Activated CD4-positive, alpha-beta T cell treated with anti-CD3 and anti-CD28 coated beads, Interleukin-2, amount 10 ng/mL, durations not matched to agents 7 days and 5 days (primary cell): Measurements from ENCODE around the gene NALCN. TPM values are rescaled to one million over a fixed set of nuclear protein-coding genes. Genes with fewer than 3 reads are reported as not detected.

ENCODE experiments used
- CTCF ChIA-PET: fragments of 350-600 bp; sonication (Branson Sonifier 250); formaldehyde crosslinking; loops from one replicate; lab custom pipeline; 2021; ENCODE audit warnings: antibody characterized with exemption; lab: Charles Lee
- POLR2A ChIA-PET: fragments of 350-600 bp; sonication (Branson Sonifier 250); formaldehyde crosslinking; loops from one replicate; lab custom pipeline; 2021; ENCODE audit warnings: antibody characterized with exemption; lab: Charles Lee
- DNase-seq: peaks from one replicate; pipeline ENCODE4 v3.0.0-alpha.2; 2020
- H3K27ac Mint-ChIP-seq: one replicate; pipeline ENCODE4 v1.8.0; 2021; ENCODE audit warnings: mild to moderate bottlenecking, moderate library complexity, mixed read lengths
- H3K27me3 Mint-ChIP-seq: one replicate; pipeline ENCODE4 v1.8.0; 2021; ENCODE audit warnings: mixed read lengths
- H3K36me3 Mint-ChIP-seq: one replicate; pipeline ENCODE4 v1.8.0; 2021; ENCODE audit warnings: low read depth, mixed read lengths
- H3K4me1 Mint-ChIP-seq: one replicate; pipeline ENCODE4 v1.8.0; 2021; ENCODE audit warnings: mixed read lengths
- H3K4me3 Mint-ChIP-seq: one replicate; pipeline ENCODE4 v1.8.0; 2021; ENCODE audit warnings: mild to moderate bottlenecking, moderate library complexity, mixed read lengths
- H3K9me3 Mint-ChIP-seq: one replicate; pipeline ENCODE4 v1.8.0; 2021; ENCODE audit warnings: mixed read lengths
- total RNA-seq, 2 experiments: library from RNA; stranded (reverse); gene quantifications; one replicate each; pipeline ENCODE4 v1.2.3, GENCODE V29; 2021

NALCN gene
- total RNA-seq, 2 experiments from 2014 or later, result not detected

DNA sequence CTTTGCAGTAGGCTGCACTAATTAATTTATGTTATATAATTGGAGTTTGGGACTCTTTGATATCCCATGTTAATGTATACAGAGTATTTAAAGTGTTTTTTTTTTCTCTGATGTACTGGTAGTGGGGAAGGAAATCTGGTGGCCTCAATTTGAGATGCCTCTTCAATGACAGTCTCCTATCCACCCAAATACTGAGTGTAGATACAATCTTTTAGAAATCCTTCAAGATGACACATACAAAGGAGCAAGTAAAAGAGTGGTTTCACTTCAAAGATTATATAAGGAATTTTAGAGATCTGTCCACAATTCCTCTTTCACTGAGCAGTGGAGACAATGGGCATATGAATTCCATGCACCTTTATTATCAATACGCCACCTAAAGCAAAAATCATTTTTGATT is 15.1 kb downstream of the NALCN start:
- Mint-ChIP-seq H3K4me1 (peaks cover 2% of the 10 kb centered on the region), H3K27ac (no peak overlapping the region), H3K4me3 (no peak overlapping the region), H3K9me3 (no peaks in the 10 kb centered on the region), H3K27me3 (peaks cover 3% of the 10 kb centered on the region), H3K36me3 (no peaks in the 10 kb centered on the region)
- DNase-seq, result no peak
- POLR2A ChIA-PET, result no interaction called here
- CTCF ChIA-PET, result no interaction called here

DNA sequence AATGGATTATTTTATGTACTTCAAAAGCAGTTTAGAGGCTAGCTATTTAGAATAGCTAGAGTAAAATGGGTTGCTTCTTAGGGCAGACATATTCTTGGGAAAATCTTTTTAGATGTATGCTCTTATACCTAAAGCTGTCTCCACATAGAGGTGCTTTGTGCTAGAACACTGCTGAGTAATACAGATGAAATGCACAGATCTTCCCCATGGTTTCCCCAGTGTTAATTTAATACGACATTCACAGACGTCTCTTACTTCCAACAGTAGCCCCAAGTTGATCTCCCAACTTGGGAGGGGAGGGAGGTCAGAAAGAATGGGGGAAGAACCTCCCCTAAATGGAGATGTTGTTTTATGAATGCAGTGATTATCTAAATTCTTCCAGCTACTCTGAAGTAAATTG is 16.9 kb downstream of the NALCN start:
- Mint-ChIP-seq H3K4me1 (no peaks in the 10 kb centered on the region), H3K36me3 (no peaks in the 10 kb centered on the region), H3K4me3 (no peak overlapping the region), H3K9me3 (no peaks in the 10 kb centered on the region), H3K27me3 (no peaks in the 10 kb centered on the region), H3K27ac (no peak overlapping the region)
- ChIA-PET POLR2A (no interaction called here), CTCF (no interaction called here)
- DNase-seq, result no peak

DNA sequence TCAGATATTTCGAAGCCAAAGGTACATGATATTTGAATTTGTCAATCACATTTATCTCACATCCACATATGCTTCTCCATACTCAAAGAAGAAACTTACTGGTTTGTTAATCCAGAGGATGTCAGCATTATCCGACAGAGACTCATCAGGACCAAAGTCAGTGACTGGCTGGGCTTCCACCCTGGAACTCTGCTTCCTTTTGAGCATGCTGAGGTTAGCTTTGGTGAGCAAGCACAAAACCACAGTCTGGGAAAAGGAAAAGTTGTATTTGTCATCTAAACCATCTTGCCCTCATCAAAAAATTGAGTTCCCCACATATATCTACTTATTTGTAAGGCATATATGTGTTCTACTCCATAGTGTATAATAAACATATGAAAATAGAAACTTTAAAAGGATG is 17.4 kb downstream of the NALCN start:
- Mint-ChIP-seq H3K4me1 (no peaks in the 10 kb centered on the region), H3K27ac (no peak overlapping the region), H3K36me3 (no peaks in the 10 kb centered on the region), H3K4me3 (no peak overlapping the region), H3K27me3 (no peaks in the 10 kb centered on the region), H3K9me3 (no peaks in the 10 kb centered on the region)
- ChIA-PET CTCF (no interaction called here), POLR2A (no interaction called here)
- DNase-seq, result no peak

DNA sequence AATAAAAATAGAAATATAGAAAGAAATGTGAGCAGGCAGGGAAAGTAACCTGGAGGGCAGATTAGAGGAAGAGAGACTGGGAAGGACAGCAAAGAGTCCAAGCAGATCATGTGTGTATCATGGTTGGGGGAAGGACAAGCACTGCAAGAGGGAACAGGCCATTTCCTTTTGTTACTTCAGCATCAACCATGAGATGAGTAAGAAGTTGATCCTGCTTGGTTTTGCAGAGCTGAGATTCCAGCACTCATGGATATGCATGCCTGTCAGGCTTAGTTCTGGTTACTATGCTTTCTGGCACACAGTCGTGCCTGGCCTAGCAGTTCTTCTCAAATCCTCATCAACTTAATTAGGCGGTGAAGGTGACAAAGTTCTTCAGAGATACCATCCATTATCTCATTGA is 18.1 kb downstream of the NALCN start:
- no peak overlapping the region for H3K27ac Mint-ChIP-seq
- H3K36me3 Mint-ChIP-seq, result no peaks in the 10 kb centered on the region
- no peaks in the 10 kb centered on the region for H3K4me1 Mint-ChIP-seq
- POLR2A ChIA-PET, result no interaction called here
- H3K4me3 Mint-ChIP-seq, result no peak overlapping the region
- H3K27me3 Mint-ChIP-seq, result no peaks in the 10 kb centered on the region
- DNase-seq, result no peak
- CTCF ChIA-PET, result no interaction called here
- no peaks in the 10 kb centered on the region for H3K9me3 Mint-ChIP-seq

DNA sequence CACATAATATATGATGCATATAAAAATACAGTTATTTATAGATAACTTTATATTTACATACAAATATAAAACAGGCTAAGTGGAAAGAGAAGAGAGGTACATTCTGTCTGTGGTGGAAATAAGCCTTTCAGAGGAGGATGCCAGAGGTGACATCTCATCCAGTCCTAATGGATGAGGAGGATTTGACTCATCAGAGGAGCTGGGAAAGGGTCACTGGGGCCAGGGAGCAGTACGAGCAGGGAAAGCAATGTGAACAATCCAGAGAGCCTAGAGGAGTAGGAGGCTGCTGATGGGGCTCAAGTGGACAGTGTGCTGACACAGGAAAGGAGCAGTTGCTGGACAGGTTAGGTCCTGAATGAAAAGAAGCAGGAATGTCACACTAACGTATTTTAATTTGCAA is 18.6 kb downstream of the NALCN start:
- ChIA-PET CTCF (no interaction called here), POLR2A (no interaction called here)
- H3K9me3 Mint-ChIP-seq, result no peaks in the 10 kb centered on the region
- no peak for DNase-seq
- H3K4me3 Mint-ChIP-seq, result no peak overlapping the region
- H3K27me3 Mint-ChIP-seq, result no peaks in the 10 kb centered on the region
- H3K36me3 Mint-ChIP-seq, result no peaks in the 10 kb centered on the region
- no peaks in the 10 kb centered on the region for H3K4me1 Mint-ChIP-seq
- H3K27ac Mint-ChIP-seq, result no peak overlapping the region

DNA sequence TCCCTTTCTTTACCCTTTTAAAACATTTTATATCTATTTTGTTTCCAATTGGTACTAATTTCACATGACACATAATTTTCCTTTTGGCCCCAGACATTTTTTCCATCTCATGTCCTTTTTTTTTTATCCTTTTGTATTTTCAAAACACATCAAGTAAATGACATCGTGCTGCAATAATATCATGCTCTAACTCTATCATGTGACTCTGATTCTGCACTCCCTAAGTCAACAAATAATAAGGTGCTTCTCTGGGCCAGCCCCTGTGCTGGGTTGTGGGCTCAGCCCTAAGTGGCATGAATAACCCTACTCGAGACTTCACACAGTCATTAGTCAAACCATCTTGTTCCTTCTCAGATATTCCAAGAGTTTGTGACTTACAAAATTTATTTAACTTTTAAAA is 21.7 kb downstream of the NALCN start:
- no peaks in the 10 kb centered on the region for H3K27me3 Mint-ChIP-seq
- H3K4me1 Mint-ChIP-seq, result no peaks in the 10 kb centered on the region
- H3K9me3 Mint-ChIP-seq, result no peaks in the 10 kb centered on the region
- ChIA-PET POLR2A (no interaction called here), CTCF (no interaction called here)
- no peak overlapping the region for H3K27ac Mint-ChIP-seq
- H3K4me3 Mint-ChIP-seq, result no peak overlapping the region
- DNase-seq, result no peak
- no peaks in the 10 kb centered on the region for H3K36me3 Mint-ChIP-seq

DNA sequence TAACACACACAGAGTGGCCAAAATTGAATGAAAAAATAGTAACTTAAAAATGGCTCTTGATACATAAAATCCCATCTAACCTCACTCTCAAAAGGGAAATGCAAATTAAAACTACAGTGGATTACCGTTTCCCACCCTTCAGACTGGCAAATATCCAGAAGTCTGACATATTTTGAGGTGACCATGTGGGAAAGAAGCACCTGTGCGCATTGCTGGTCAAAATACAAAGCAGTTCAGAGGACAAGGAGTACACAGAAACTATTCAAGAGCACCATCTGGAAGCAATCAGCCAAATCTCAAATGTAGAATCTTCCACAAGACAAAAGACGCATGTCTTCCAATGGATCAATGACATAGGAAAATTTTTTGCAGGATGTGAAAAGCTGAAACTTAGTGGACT is 23.2 kb downstream of the NALCN start:
- no peaks in the 10 kb centered on the region for H3K9me3 Mint-ChIP-seq
- no peaks in the 10 kb centered on the region for H3K36me3 Mint-ChIP-seq
- H3K4me3 Mint-ChIP-seq, result no peak overlapping the region
- H3K27me3 Mint-ChIP-seq, result no peaks in the 10 kb centered on the region
- no peaks in the 10 kb centered on the region for H3K4me1 Mint-ChIP-seq
- ChIA-PET POLR2A (interaction anchor here (0.6 kb wide), 1 partner anchor 592 kb away, joined by 4 read pairs; no protein-coding TSS in a partner anchor), CTCF (no interaction called here)
- H3K27ac Mint-ChIP-seq, result no peak overlapping the region
- DNase-seq, result no peak

DNA sequence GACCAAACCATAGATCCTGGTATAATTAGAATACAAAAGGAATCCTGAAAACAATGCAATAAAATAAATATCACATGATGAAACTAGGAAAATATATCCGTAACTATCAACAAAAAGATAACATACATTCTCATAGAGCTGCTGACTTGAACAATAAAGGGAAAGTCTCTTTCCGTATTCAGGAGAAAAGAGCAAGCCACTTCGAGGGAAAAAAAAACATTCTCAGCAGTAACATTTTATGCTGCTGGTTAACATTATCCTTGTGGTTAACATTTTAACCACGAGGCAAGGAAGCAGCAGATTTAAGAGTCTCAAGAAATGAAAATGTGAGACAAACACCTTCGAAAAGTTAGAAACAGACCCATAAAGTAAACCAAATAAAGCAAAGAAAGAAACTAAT is 25.8 kb downstream of the NALCN start:
- Mint-ChIP-seq H3K27me3 (no peaks in the 10 kb centered on the region), H3K4me3 (no peak overlapping the region), H3K36me3 (no peaks in the 10 kb centered on the region), H3K9me3 (no peaks in the 10 kb centered on the region), H3K27ac (no peak overlapping the region), H3K4me1 (no peaks in the 10 kb centered on the region)
- ChIA-PET CTCF (no interaction called here), POLR2A (no interaction called here)
- no peak for DNase-seq

DNA sequence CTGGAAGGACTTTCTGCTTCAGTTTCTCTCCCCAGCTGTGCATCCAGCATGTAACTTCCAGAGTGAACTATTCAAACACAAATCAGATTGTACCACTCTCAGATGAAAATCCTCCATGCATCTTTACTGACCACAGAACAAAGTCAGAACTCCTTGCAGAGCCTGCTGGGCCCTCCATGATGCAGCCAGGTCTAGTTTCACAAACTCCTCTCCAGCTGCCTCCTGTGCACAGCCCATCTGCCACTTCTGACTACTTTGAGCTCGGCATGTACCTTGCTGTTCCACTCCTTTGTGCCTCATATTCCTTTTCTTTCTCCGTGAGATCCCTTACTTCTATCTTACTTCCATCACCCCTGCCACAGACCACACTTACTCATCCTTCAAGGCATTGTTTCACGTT is 31.4 kb downstream of the NALCN start:
- ChIA-PET CTCF (no interaction called here), POLR2A (no interaction called here)
- Mint-ChIP-seq H3K4me3 (no peak overlapping the region), H3K4me1 (no peaks in the 10 kb centered on the region), H3K9me3 (no peaks in the 10 kb centered on the region), H3K27ac (no peak overlapping the region), H3K27me3 (no peaks in the 10 kb centered on the region), H3K36me3 (no peaks in the 10 kb centered on the region)
- DNase-seq, result no peak

DNA sequence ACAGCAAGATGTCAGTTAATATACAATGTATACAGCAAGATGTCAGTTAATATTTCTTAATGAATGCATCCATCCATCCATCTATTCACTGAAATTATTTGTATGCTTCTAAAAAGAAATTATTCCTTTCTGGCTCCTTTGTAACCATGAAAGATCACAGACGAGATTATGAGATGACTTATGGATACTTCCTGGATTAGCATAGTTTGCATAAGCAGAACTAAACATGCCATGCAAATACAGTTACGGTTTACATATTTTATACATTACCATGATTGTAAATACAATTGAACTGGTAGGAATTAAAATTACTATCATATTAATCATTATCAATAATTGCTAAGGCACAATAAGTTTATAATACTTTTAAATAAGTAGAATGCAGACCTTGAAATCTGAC is 32.7 kb downstream of the NALCN start:
- DNase-seq, result no peak
- Mint-ChIP-seq H3K36me3 (no peaks in the 10 kb centered on the region), H3K4me3 (no peak overlapping the region), H3K27me3 (no peaks in the 10 kb centered on the region), H3K9me3 (no peaks in the 10 kb centered on the region), H3K4me1 (no peaks in the 10 kb centered on the region), H3K27ac (no peak overlapping the region)
- POLR2A ChIA-PET, result no interaction called here
- CTCF ChIA-PET, result no interaction called here

DNA sequence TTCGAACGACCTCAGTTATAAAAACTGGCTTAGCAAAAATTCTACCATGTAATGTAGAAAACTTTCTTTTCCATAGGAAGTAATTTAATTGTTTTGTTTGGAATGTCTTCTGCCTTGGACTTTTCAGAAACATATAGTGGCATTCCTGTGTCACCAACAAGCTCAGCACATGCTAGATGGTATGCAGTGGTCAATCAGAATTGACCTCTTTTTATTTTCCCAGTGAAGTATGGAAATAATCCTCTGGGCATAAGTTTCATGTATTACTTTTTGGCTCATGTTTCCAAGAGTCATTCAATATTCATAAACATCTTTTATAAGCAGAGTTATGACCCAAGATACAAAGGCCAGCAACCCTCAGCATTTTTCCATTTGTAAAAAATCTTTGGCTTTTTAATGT is 33.6 kb downstream of the NALCN start:
- no peak for DNase-seq
- H3K27me3 Mint-ChIP-seq, result no peaks in the 10 kb centered on the region
- H3K4me3 Mint-ChIP-seq, result no peak overlapping the region

DNA sequence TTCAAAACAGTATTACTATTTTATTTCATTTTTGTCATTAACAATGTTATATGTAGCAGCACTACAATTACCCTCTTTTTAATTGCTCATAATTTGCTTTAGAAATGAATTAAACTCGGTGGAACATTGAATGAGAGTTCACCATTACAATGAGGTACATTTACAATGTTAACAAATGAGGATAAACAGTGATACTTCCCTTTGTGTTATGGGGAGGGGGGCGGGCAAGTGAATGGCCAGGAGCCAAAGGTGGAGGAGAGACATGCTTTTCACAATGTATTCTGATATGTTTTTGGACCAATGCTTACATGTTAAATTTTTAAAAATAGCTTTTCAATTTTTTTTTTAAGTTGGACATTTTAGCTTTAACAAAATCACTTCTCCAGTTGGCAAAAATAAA is 34.2 kb downstream of the NALCN start:
- Mint-ChIP-seq H3K4me1 (no peaks in the 10 kb centered on the region), H3K9me3 (no peaks in the 10 kb centered on the region), H3K36me3 (no peaks in the 10 kb centered on the region), H3K4me3 (no peak overlapping the region), H3K27me3 (no peaks in the 10 kb centered on the region), H3K27ac (no peak overlapping the region)
- no peak for DNase-seq
- POLR2A ChIA-PET, result no interaction called here
- CTCF ChIA-PET, result no interaction called here

More for the DNA sequence above, 33.6 kb downstream of the NALCN start:
- H3K27ac Mint-ChIP-seq, result no peak overlapping the region
- no peaks in the 10 kb centered on the region for H3K4me1 Mint-ChIP-seq
- no peaks in the 10 kb centered on the region for H3K9me3 Mint-ChIP-seq
- CTCF ChIA-PET, result no interaction called here
- H3K36me3 Mint-ChIP-seq, result no peaks in the 10 kb centered on the region
- POLR2A ChIA-PET, result no interaction called here

DNA sequence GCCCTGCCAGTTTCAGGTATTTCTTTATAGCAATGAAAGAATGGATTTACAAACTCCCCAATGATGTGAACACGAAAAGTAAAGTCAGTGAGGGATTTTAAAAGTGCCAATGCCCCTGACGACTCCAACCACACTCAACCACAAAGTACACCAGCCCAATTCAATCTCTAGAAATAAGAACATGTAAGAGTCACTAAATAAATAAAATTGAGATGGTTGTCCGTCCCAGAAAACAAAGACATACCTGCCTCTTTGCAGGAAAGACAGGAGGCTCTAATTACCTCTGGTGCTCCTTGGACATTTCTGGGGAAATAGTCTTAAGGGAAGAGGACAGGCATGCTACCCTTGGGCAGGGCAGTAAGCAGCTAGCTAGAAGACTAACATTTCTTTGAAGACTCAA is 55.8 kb downstream of the NALCN start:
- ChIA-PET POLR2A (no interaction called here), CTCF (no interaction called here)
- DNase-seq, result no peak
- Mint-ChIP-seq H3K4me3 (no peak overlapping the region), H3K27me3 (no peaks in the 10 kb centered on the region), H3K36me3 (no peaks in the 10 kb centered on the region), H3K4me1 (no peaks in the 10 kb centered on the region), H3K9me3 (no peaks in the 10 kb centered on the region), H3K27ac (no peak overlapping the region)

DNA sequence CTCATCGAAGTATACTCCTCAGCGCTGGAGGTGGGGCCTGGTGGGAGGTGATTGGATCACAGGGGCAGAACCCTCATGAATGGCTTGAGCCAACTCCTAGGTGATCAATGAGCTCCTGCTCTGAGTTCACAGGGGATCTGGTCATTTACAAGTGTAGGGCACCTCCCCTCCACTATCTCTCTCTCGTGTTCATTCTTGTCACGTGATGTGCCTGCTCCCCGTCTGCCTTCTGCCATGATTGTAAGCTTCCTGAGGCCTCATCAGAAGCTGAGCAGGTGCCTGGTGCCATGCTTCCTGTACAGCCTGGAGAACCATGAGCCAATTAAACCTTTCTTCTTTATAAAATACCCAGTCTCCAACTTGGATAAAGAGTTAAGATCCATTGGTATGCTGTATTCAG is 61.4 kb downstream of the NALCN start:
- ChIA-PET CTCF (no interaction called here), POLR2A (no interaction called here)
- Mint-ChIP-seq H3K36me3 (no peaks in the 10 kb centered on the region), H3K9me3 (no peaks in the 10 kb centered on the region), H3K4me3 (no peak overlapping the region), H3K27me3 (no peaks in the 10 kb centered on the region), H3K27ac (no peak overlapping the region), H3K4me1 (no peaks in the 10 kb centered on the region)
- no peak for DNase-seq
